Caco-2 (cell line): Measurements from ENCODE around the gene ENTPD1. TPM values are rescaled to one million over a fixed set of nuclear protein-coding genes. Genes with fewer than 3 reads are reported as not detected.
"Not testable (repeated sequence)": the region's sequence is repeated elsewhere in the genome, so short reads cannot be mapped to it uniquely, and the experiment has no call there.

Source experiments
- BruUV-seq: library from RNA; stranded (reverse); fragments of 400-500 nt; replicated peaks from 2 replicates; lab custom pipeline; 2021; lab: Mats Ljungman, UMichigan
- CTCF ChIA-PET: fragments of 300-600 bp; sonication (Branson Sonifier 250); formaldehyde crosslinking; loops from one replicate; lab custom pipeline; 2022; ENCODE audit warnings: antibody characterized with exemption; lab: Charles Lee
- POLR2A ChIA-PET: fragments of 300-600 bp; sonication (Branson Sonifier 250); formaldehyde crosslinking; loops from one replicate; lab custom pipeline; 2022; ENCODE audit warnings: antibody characterized with exemption; lab: Charles Lee
- DNase-seq, 2 experiments: peaks; one replicate each; pipeline versions ENCODE4 v3.0.0 to v3.0.0-alpha.2; 2020 to 2022
- H3K27me3 ChIP-seq: replicated peaks from 2 replicates; pipeline ENCODE4 v1.6.0; 2011; ENCODE audit warnings: low read length; ENCODE audit not compliant: control insufficient read depth, insufficient read depth
- H3K36me3 ChIP-seq: 2 replicates; pipeline ENCODE4 v1.5.1; 2011; ENCODE audit warnings: low read length; ENCODE audit not compliant: control insufficient read depth, insufficient read depth
- H3K4me1 ChIP-seq: fragments of 250-450 bp; sonication (Bioruptor Pico); 2 replicates; pipeline ENCODE4 v1.5.1; 2020; ENCODE audit warnings: mild to moderate bottlenecking
- H3K4me3 ChIP-seq: 2 replicates; pipeline ENCODE4 v1.5.1; 2011; ENCODE audit warnings: low read depth, mild to moderate bottlenecking, control low read depth, low read length
- H3K9me3 ChIP-seq: fragments of 250-450 bp; sonication (Bioruptor Pico); 2 replicates; pipeline ENCODE4 v1.5.1; 2020; ENCODE audit warnings: mild to moderate bottlenecking, moderate library complexity
- H3K27ac Mint-ChIP-seq: one replicate; pipeline ENCODE4 v1.8.0; 2022; ENCODE audit warnings: mixed read lengths; ENCODE audit not compliant: unreplicated experiment
- H3K27me3 Mint-ChIP-seq: one replicate; pipeline ENCODE4 v1.8.0; 2022; ENCODE audit warnings: mixed read lengths; ENCODE audit not compliant: insufficient read depth, unreplicated experiment
- H3K36me3 Mint-ChIP-seq: one replicate; pipeline ENCODE4 v1.8.0; 2022; ENCODE audit warnings: mild to moderate bottlenecking, mixed read lengths; ENCODE audit not compliant: insufficient read depth, unreplicated experiment
- H3K4me1 Mint-ChIP-seq: one replicate; pipeline ENCODE4 v1.8.0; 2022; ENCODE audit warnings: low read depth, mixed read lengths; ENCODE audit not compliant: unreplicated experiment
- H3K4me3 Mint-ChIP-seq: one replicate; pipeline ENCODE4 v1.8.0; 2022; ENCODE audit warnings: mild to moderate bottlenecking, moderate library complexity, mixed read lengths; ENCODE audit not compliant: unreplicated experiment
- H3K9me3 Mint-ChIP-seq: one replicate; pipeline ENCODE4 v1.8.0; 2022; ENCODE audit warnings: mixed read lengths; ENCODE audit not compliant: unreplicated experiment
- intact Hi-C: fragments of 100-400 bp; cut with micrococcal nuclease; formaldehyde crosslinking; loops from one replicate; pipeline ENCODE4 v1.10.0; 2022; ENCODE audit not compliant: unreplicated experiment
- total RNA-seq: library from RNA; stranded (reverse); gene quantifications from 2 replicates; pipeline ENCODE4 v1.2.3, GENCODE V29; 2022
- TF ChIP-seq, protein P1 (sequence below), 2 experiments: fragments of 200-600 bp in 1 of 2; IDR thresholded peaks; 1 replicate in 1 of 2; 2 replicates in 1 of 2; pipeline versions ENCODE4 v1.5.1 to v1.8.0; 2011 to 2022; ENCODE audit warnings: antibody characterized with exemption in 1 of 2, control low read depth in 1 of 2, inconsistent platforms in 1 of 2, low read depth in 1 of 2, low read length in 1 of 2, mild to moderate bottlenecking in 1 of 2, moderate library complexity in 1 of 2; ENCODE audit not compliant: insufficient read depth in 1 of 2, severe bottlenecking in 1 of 2, unreplicated experiment in 1 of 2

ENTPD1 gene
- total RNA-seq, 1 experiment from 2014 or later: 2.2 TPM

DNA sequence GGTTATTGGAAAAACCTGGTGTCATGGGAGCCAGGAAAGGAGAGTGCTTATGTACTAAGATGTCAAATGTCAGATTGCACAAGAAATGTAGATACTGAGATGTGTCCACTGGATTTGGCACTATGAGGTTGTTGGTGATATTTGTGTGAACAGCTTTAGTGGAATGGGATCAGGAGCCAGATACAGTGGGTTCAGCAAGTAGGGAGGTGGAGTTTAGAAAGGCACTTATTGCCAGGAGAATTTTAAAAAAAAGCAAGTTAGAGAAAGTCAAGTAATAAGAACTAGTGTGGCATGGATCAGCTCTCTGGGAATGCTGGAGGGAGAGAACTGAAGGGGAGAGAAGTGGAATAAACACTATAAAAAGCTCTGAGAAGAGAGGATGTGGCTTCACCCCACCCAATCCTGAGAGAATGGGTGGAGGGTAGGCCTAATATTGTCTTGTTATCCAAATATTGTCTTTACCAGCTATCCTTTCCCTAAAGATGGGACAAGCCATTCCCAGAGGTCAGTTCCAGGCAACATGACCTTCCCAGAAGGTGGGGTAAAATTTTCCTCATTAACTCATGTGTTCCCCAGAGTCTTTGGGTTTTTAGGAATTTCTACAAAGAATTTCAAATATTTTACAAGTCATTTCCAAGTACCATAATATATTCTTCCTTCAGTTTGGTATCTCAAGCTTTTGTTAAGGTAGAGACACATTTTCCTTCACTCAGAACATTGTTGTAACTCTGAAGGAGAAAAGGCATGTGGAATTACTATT is 42.3 kb downstream of the ENTPD1 start:
- BruUV-seq: no TSS peak
- Histone ChIP-seq H3K36me3 (no peaks in the 10 kb centered on the region), H3K4me1 (no peaks in the 10 kb centered on the region), H3K27me3 (no peaks in the 10 kb centered on the region), H3K4me3 (no peak overlapping the region), H3K9me3 (peaks cover 12% of the 10 kb centered on the region)
- H3K4me3 Mint-ChIP-seq: no peak overlapping the region
- TF ChIP-seq, protein P1, sequence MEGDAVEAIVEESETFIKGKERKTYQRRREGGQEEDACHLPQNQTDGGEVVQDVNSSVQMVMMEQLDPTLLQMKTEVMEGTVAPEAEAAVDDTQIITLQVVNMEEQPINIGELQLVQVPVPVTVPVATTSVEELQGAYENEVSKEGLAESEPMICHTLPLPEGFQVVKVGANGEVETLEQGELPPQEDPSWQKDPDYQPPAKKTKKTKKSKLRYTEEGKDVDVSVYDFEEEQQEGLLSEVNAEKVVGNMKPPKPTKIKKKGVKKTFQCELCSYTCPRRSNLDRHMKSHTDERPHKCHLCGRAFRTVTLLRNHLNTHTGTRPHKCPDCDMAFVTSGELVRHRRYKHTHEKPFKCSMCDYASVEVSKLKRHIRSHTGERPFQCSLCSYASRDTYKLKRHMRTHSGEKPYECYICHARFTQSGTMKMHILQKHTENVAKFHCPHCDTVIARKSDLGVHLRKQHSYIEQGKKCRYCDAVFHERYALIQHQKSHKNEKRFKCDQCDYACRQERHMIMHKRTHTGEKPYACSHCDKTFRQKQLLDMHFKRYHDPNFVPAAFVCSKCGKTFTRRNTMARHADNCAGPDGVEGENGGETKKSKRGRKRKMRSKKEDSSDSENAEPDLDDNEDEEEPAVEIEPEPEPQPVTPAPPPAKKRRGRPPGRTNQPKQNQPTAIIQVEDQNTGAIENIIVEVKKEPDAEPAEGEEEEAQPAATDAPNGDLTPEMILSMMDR (IDR thresholded peaks at IDR 0.05; ENCODE audit: insufficient read depth in 1 of 2, low read depth in 1 of 2, low read length in 1 of 2, severe bottlenecking in 1 of 2, unreplicated experiment in 1 of 2): no peak
- no peaks in the 10 kb centered on the region for H3K27me3 Mint-ChIP-seq
- no peaks in the 10 kb centered on the region for H3K36me3 Mint-ChIP-seq
- POLR2A ChIA-PET: no interaction called here
- peaks cover 30% of the 10 kb centered on the region for H3K9me3 Mint-ChIP-seq
- no peak for DNase-seq
- no peaks in the 10 kb centered on the region for H3K4me1 Mint-ChIP-seq
- CTCF ChIA-PET: no interaction called here
- intact Hi-C loops: no loop called here
- no peak overlapping the region for H3K27ac Mint-ChIP-seq

DNA sequence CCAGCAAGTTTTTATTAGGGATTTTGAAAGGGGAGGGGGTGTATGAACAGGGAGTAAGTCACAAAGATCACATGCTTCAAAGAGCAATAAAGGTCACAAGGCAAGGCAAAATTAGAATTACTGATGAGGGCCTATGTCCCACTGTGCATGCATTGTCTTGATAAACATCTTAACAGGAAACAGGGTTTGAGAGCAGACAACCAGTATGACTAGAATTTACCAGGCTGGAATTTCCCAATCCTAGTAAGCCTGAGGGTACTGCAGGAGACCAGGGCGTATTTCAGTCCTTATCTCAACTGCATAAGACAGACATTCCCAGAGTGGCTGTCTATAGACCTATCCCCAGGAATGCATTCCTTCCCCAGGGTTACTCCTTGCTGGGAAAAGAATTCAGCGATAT is 44.3 kb downstream of the ENTPD1 start:
- H3K27ac Mint-ChIP-seq, H3K27me3 ChIP-seq, BruUV-seq, H3K36me3 Mint-ChIP-seq, H3K27me3 Mint-ChIP-seq, H3K4me3 Mint-ChIP-seq, intact Hi-C loops, H3K4me1 Mint-ChIP-seq, H3K4me3 ChIP-seq, H3K36me3 ChIP-seq, POLR2A ChIA-PET, DNase-seq, H3K4me1 ChIP-seq, CTCF ChIA-PET: not testable (repeated sequence)
- peaks cover 39% of the 10 kb centered on the region for H3K9me3 Mint-ChIP-seq
- peaks cover 12% of the 10 kb centered on the region for H3K9me3 ChIP-seq

DNA sequence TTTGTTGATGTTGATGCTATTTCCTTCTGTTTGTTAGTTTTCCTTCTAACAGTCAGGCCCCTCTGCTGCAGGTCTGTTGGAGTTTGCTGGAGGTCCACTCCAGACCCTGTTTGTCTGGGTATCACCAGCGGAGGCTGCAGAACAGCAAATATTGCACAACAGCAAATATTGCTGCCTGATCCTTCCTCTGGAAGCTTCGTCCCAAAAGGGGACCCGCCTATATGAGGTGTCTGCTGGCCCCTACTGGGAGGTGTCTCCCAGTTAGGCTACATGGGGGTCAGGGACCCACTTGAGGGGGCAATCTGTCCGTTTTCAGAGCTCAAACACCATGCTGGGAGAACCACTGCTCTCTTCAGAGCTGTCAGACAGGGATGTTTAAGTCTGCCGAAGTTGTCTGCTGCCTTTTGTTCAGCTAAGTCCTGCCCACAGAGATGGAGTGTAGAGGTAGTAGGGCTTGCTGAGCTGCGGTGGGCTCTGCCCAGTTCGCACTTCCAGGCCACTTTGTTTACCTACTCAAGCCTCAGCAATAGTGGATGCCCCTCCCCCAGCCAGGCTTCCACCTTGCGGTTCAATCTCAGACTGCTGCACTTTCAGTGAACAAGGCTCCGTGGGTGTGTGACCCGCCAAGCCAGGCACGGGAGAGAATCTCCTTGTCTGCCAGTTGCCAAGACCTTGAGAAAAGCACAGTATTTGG is 50.9 kb downstream of the ENTPD1 start:
- H3K27me3 ChIP-seq, H3K4me1 Mint-ChIP-seq, H3K27me3 Mint-ChIP-seq, H3K36me3 Mint-ChIP-seq, intact Hi-C loops, BruUV-seq, H3K4me3 Mint-ChIP-seq, H3K4me3 ChIP-seq, H3K9me3 ChIP-seq, H3K36me3 ChIP-seq, DNase-seq, H3K4me1 ChIP-seq, H3K27ac Mint-ChIP-seq, POLR2A ChIA-PET: not testable (repeated sequence)
- CTCF ChIA-PET: interaction anchor here (1.0 kb wide), 1 partner anchor 113 kb away, joined by 5 read pairs; the partner anchor contains the start of gene TCTN3
- peaks cover 13% of the 10 kb centered on the region for H3K9me3 Mint-ChIP-seq

DNA sequence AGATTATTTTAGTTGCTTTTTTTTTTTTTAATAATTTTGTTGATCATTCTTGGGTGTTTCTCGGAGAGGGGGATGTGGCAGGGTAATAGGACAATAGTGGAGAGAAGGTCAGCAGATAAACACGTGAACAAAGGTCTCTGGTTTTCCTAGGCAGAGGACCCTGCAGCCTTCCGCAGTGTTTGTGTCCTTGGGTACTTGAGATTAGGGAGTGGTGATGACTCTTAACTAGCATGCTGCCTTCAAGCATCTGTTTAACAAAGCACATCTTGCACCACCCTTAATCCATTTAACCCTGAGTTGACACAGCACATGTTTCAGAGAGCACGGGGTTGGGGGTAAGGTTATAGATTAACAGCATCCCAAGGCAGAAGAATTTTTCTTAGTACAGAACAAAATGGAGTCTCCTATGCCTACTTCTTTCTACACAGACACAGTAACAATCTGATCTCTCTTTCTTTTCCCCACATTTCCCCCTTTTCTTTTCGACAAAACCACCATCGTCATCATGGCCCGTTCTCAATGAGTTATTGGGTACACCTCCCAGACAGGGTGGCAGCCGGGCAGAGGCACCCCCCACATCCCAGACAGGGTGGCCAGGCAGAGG is 52.8 kb downstream of the ENTPD1 start:
- H3K4me3 ChIP-seq, BruUV-seq, H3K36me3 Mint-ChIP-seq, DNase-seq, H3K27me3 Mint-ChIP-seq, H3K4me1 ChIP-seq, H3K9me3 ChIP-seq, H3K4me1 Mint-ChIP-seq, H3K27ac Mint-ChIP-seq, POLR2A ChIA-PET, intact Hi-C loops, H3K4me3 Mint-ChIP-seq, H3K27me3 ChIP-seq, CTCF ChIA-PET, H3K36me3 ChIP-seq: not testable (repeated sequence)
- peaks cover 13% of the 10 kb centered on the region for H3K9me3 Mint-ChIP-seq
